GM23338 (cell line): ENCODE measurements around the gene NIPAL4. TPM values are rescaled to one million over a fixed set of nuclear protein-coding genes. Genes with fewer than 3 reads are reported as not detected.

Experiments used
- ATAC-seq: fragments of 200-7000 bp; cut with Tn5 transposase; 3 replicates; pipeline ENCODE4 v1.9.1; 2020
- DNase-seq: peaks from one replicate; pipeline ENCODE4 v3.0.0-alpha.2; 2015; ENCODE audit warnings: low spot score
- H2AFZ ChIP-seq: fragments of 200-600 bp; sonication (generic); 2 replicates; pipeline ENCODE4 v1.8.0; 2016; ENCODE audit warnings: antibody characterized with exemption, mild to moderate bottlenecking, moderate library complexity
- H3F3A ChIP-seq: fragments of 200-600 bp; sonication (generic); replicated peaks from 2 replicates; pipeline ENCODE4 v1.8.0; 2017; ENCODE audit warnings: antibody characterized with exemption, mixed run types, low read depth
- H3K27ac ChIP-seq: fragments of 200-600 bp; sonication (generic); 2 replicates; pipeline ENCODE4 v1.6.1; 2016; ENCODE audit warnings: low read depth
- H3K27me3 ChIP-seq: fragments of 200-600 bp; sonication (generic); 2 replicates; pipeline ENCODE4 v1.8.0; 2016; ENCODE audit warnings: mild to moderate bottlenecking, mixed run types, moderate library complexity; ENCODE audit not compliant: insufficient read depth
- H3K36me3 ChIP-seq: fragments of 200-600 bp; sonication (generic); 2 replicates; pipeline ENCODE4 v1.8.0; 2016; ENCODE audit warnings: mild to moderate bottlenecking; ENCODE audit not compliant: insufficient read depth
- H3K4me1 ChIP-seq: fragments of 200-600 bp; sonication (generic); 2 replicates; pipeline ENCODE4 v1.8.0; 2016; ENCODE audit warnings: mild to moderate bottlenecking, moderate library complexity; ENCODE audit not compliant: insufficient read depth
- H3K4me2 ChIP-seq: fragments of 200-600 bp; sonication (generic); 2 replicates; pipeline ENCODE4 v1.7.1; 2017; ENCODE audit warnings: mixed run types
- H3K4me3 ChIP-seq: fragments of 200-600 bp; sonication (generic); 2 replicates; pipeline ENCODE4 v1.6.1; 2016; ENCODE audit warnings: mixed run types
- H3K79me2 ChIP-seq: fragments of 200-600 bp; sonication (generic); replicated peaks from 2 replicates; pipeline ENCODE4 v1.8.0; 2017; ENCODE audit warnings: mild to moderate bottlenecking; ENCODE audit not compliant: insufficient read depth
- H3K9me2 ChIP-seq: fragments of 200-600 bp; sonication (generic); 2 replicates; pipeline ENCODE4 v1.8.0; 2017; ENCODE audit not compliant: insufficient read depth
- H4K20me1 ChIP-seq: fragments of 200-600 bp; sonication (generic); replicated peaks from 2 replicates; pipeline ENCODE4 v1.8.0; 2017; ENCODE audit warnings: mild to moderate bottlenecking; ENCODE audit not compliant: insufficient read depth
- H3K27ac Mint-ChIP-seq: 2 replicates; pipeline ENCODE4 v1.8.0; 2020; ENCODE audit warnings: inconsistent platforms, mild to moderate bottlenecking, moderate library complexity, mixed read lengths
- H3K27me3 Mint-ChIP-seq: 3 replicates; pipeline ENCODE4 v1.8.0; 2022; ENCODE audit warnings: low read depth, mild to moderate bottlenecking, moderate library complexity, mixed read lengths, inconsistent platforms; ENCODE audit not compliant: insufficient read depth, poor library complexity
- H3K36me3 Mint-ChIP-seq: 3 replicates; pipeline ENCODE4 v1.8.0; 2021; ENCODE audit warnings: low read depth, mild to moderate bottlenecking, inconsistent platforms, moderate library complexity, mixed read lengths
- H3K4me1 Mint-ChIP-seq: 3 replicates; pipeline ENCODE4 v1.8.0; 2020; ENCODE audit warnings: mild to moderate bottlenecking, inconsistent platforms, mixed read lengths
- H3K4me3 Mint-ChIP-seq: 3 replicates; pipeline ENCODE4 v1.8.0; 2021; ENCODE audit warnings: moderate library complexity, mild to moderate bottlenecking, inconsistent platforms, mixed read lengths
- H3K9me3 Mint-ChIP-seq: 3 replicates; pipeline ENCODE4 v1.8.0; 2020; ENCODE audit warnings: moderate library complexity, mild to moderate bottlenecking, inconsistent platforms, mixed read lengths
- CREB1 ChIP-seq: fragments of 250-450 bp; sonication (Bioruptor Pico); IDR thresholded peaks from 2 replicates; pipeline ENCODE4 v1.5.0; 2020; ENCODE audit warnings: low read depth, mild to moderate bottlenecking, moderate library complexity
- ETS1 ChIP-seq: IDR thresholded peaks from 2 replicates; pipeline ENCODE4 v1.6.1; 2016; ENCODE audit warnings: antibody characterized with exemption
- EZH2 ChIP-seq: fragments of 200-600 bp; sonication (generic); IDR thresholded peaks from one replicate; pipeline ENCODE4 v1.8.0; 2017; ENCODE audit warnings: antibody characterized with exemption, mild to moderate bottlenecking, low read depth; ENCODE audit not compliant: unreplicated experiment
- EZH2phosphoT487 ChIP-seq: fragments of 200-600 bp; sonication (generic); IDR thresholded peaks from one replicate; pipeline ENCODE4 v1.8.1; 2018; ENCODE audit warnings: antibody characterized with exemption; ENCODE audit not compliant: unreplicated experiment
- REST ChIP-seq: IDR thresholded peaks from one replicate; pipeline ENCODE4 v1.6.1; 2018; ENCODE audit warnings: antibody characterized with exemption; ENCODE audit not compliant: unreplicated experiment
- ZNF114 ChIP-seq: fragments of 250-450 bp; sonication (Bioruptor Pico); IDR thresholded peaks from 2 replicates; pipeline ENCODE4 v1.5.0; 2020; ENCODE audit warnings: mild to moderate bottlenecking, moderate library complexity
- ZNF331 ChIP-seq: fragments of 250-450 bp; sonication (Bioruptor Pico); IDR thresholded peaks from 2 replicates; pipeline ENCODE4 v1.5.0; 2020; ENCODE audit warnings: low read depth, mild to moderate bottlenecking, moderate library complexity
- polyA plus RNA-seq: library from polyadenylated mRNA; unstranded; fragments of >200 nt; fragmentation: Nextera tagmentation; extraction: Ambion mirVana; gene quantifications from 2 replicates; pipeline ENCODE4 v1.2.1, GENCODE V29; 2016
- total RNA-seq: library from RNA; depleted of rRNA; stranded (reverse); fragments of >200 nt; shearing (Covaris generic); gene quantifications from 2 replicates; pipeline ENCODE4 v1.2.3, GENCODE V29; 2014

The NIPAL4 gene
- total and polyA plus RNA-seq, 2 experiments from 2014 or later = 0.21 TPM; not detected in 1

GRCh38 chr5:157509587-157509986, 49.6 kb downstream of the NIPAL4 start (continued):
- no peak for TF ChIP-seq REST
- TF ChIP-seq ETS1 = no peak

GRCh38 chr5:157510682-157511081, 50.7 kb downstream of the NIPAL4 start:
- Histone ChIP-seq H3K4me1 (no peaks in the 10 kb centered on the region), H2AFZ (no peak overlapping the region), H3K27ac (no peak overlapping the region), H3K27me3 (no peaks in the 10 kb centered on the region), H3F3A (no peaks in the 10 kb centered on the region), H3K79me2 (no peaks in the 10 kb centered on the region), H3K4me2 (no peak overlapping the region), H3K36me3 (peaks cover 9% of the 10 kb centered on the region), H3K4me3 (no peak overlapping the region), H3K9me2 (peaks cover 8% of the 10 kb centered on the region; the same call in 1 of the 2 replicates), H4K20me1 (no peaks in the 10 kb centered on the region)
- TF ChIP-seq EZH2phosphoT487 (no peak), ZNF331 (CRISPR knock-in tag) (no peak), CREB1 (CRISPR knock-in tag) (no peak), EZH2 (no peak)
- no peak overlapping the region for H3K27ac Mint-ChIP-seq
- no peak for DNase-seq
- no peaks in the 10 kb centered on the region for H3K9me3 Mint-ChIP-seq
- no peaks in the 10 kb centered on the region for H3K27me3 Mint-ChIP-seq
- no peak for ATAC-seq
- no peak overlapping the region for H3K4me3 Mint-ChIP-seq
- no peaks in the 10 kb centered on the region for H3K4me1 Mint-ChIP-seq
- 0 out of 3 replicates have a peak, but pooled peaks cover 3% of the 10 kb centered on the region for H3K36me3 Mint-ChIP-seq

- Mint-ChIP-seq H3K4me3 (no peak overlapping the region), H3K9me3 (no peaks in the 10 kb centered on the region), H3K27me3 (no peaks in the 10 kb centered on the region), H3K4me1 (no peaks in the 10 kb centered on the region), H3K27ac (no peak overlapping the region), H3K36me3 (0 out of 3 replicates have a peak, but pooled peaks cover 3% of the 10 kb centered on the region)
- TF ChIP-seq ZNF114 (CRISPR knock-in tag) (no peak), EZH2 (no peak)
- H3K4me3 ChIP-seq = no peak overlapping the region
- no peaks in the 10 kb centered on the region for H3K79me2 ChIP-seq
- H3K36me3 ChIP-seq = peaks cover 9% of the 10 kb centered on the region; the same call in 1 of the 2 replicates
- no peaks in the 10 kb centered on the region for H4K20me1 ChIP-seq
- no peaks in the 10 kb centered on the region for H3K4me1 ChIP-seq
- H2AFZ ChIP-seq = no peak overlapping the region
- DNase-seq = peak; percentile 35
- no peaks in the 10 kb centered on the region for H3F3A ChIP-seq
- H3K27ac ChIP-seq = no peak overlapping the region
- peak; percentile 69 for ATAC-seq
- no peak overlapping the region for H3K4me2 ChIP-seq
- H3K27me3 ChIP-seq = no peaks in the 10 kb centered on the region
- peaks cover 8% of the 10 kb centered on the region; the same call in 1 of the 2 replicates for H3K9me2 ChIP-seq
Observed at GRCh38 chr5:157511651-157512644, 51.9 kb downstream of the NIPAL4 start.
